Ascending aorta (tissue), 2 donors: ENCODE data around the gene HSF2. TPM values are rescaled to one million over a fixed set of nuclear protein-coding genes. Genes with fewer than 3 reads are reported as not detected.

Source experiments
- DNase-seq, 2 donors: peaks; one replicate each; pipeline ENCODE4 v3.0.0-alpha.2; 2019; ENCODE audit warnings: low spot score in 2 of 2
- H3K27ac ChIP-seq, 2 donors: fragments of 200-600 bp; sonication (generic); one replicate each; pipeline ENCODE4 v1.5.1; 2016 to 2017; ENCODE audit warnings: mild to moderate bottlenecking in 1 of 2
- H3K27me3 ChIP-seq: fragments of 200-600 bp; sonication (generic); one replicate; pipeline ENCODE4 v1.5.1; 2017
- H3K36me3 ChIP-seq, 2 donors: fragments of 200-600 bp; sonication (generic); one replicate each; pipeline ENCODE4 v1.5.1; 2016
- H3K4me1 ChIP-seq, 2 donors: fragments of 200-600 bp; sonication (generic); one replicate each; pipeline ENCODE4 v1.5.1; 2016 to 2017; ENCODE audit warnings: mild to moderate bottlenecking in 1 of 2
- H3K4me3 ChIP-seq, 2 donors: fragments of 200-600 bp; sonication (generic); one replicate each; pipeline ENCODE4 v1.5.1; 2016 to 2017; ENCODE audit warnings: mild to moderate bottlenecking in 1 of 2
- H3K9me3 ChIP-seq, 2 donors: fragments of 200-600 bp; sonication (generic); one replicate each; pipeline ENCODE4 v1.5.1; 2016
- CTCF ChIP-seq, 3 experiments: fragments of 200-600 bp in 2 of 3; fragments of 450-650 bp in 1 of 3; sonication (generic) in 2 of 3; IDR thresholded peaks; one replicate each; pipeline ENCODE4 v1.5.1; 2016 to 2019; ENCODE audit warnings: antibody characterized with exemption in 3 of 3, mild to moderate bottlenecking in 1 of 3, moderate library complexity in 1 of 3
- intact Hi-C: fragments of 100-400 bp; cut with DNase I; formaldehyde crosslinking; loops from one replicate; pipeline ENCODE4 v1.15.1; 2023
- total RNA-seq: library from RNA; depleted of rRNA; stranded (reverse); fragments of >200 nt; gene quantifications from one replicate; pipeline ENCODE4 v1.1.0, GENCODE V29; 2016

Gene HSF2
- total RNA-seq, 1 donor from 2014 or later: 26.1 TPM

- H3K27ac ChIP-seq: no peak overlapping the region
Observed at GRCh38 chr6:122401104-122401503, 1.7 kb downstream of the HSF2 start.

GRCh38 chr6:122404444-122404843 is 5.0 kb downstream of the HSF2 start:
- H3K4me3 ChIP-seq: no peak overlapping the region
- H3K27ac ChIP-seq: no peak overlapping the region
- intact Hi-C loops: loop anchor here (10.0 kb wide), 1 partner anchor 1070 kb away; the partner anchor contains the start of gene TBC1D32
- peaks cover 0 to 2% of the 10 kb centered on the region in 2 donors for H3K4me1 ChIP-seq
- H3K27me3 ChIP-seq: no peaks in the 10 kb centered on the region
- H3K9me3 ChIP-seq: no peaks in the 10 kb centered on the region
- TF ChIP-seq CTCF (IDR thresholded peaks at IDR 0.05): no peak
- no peaks in the 10 kb centered on the region for H3K36me3 ChIP-seq
- no peak for DNase-seq

More at GRCh38 chr6:122401104-122401503, 1.7 kb downstream of the HSF2 start:
- intact Hi-C loops: loop anchor here (10.0 kb wide), 1 partner anchor 1066 kb away; the partner anchor contains the start of gene TBC1D32
- peaks cover 0 to 2% of the 10 kb centered on the region in 2 donors for H3K4me1 ChIP-seq
- H3K9me3 ChIP-seq: no peaks in the 10 kb centered on the region
- DNase-seq: no peak
- TF ChIP-seq CTCF (IDR thresholded peaks at IDR 0.05): no peak
- H3K27me3 ChIP-seq: no peaks in the 10 kb centered on the region
- peak overlapping the region in 1 of 2 donors; percentile 84 for H3K4me3 ChIP-seq
- H3K36me3 ChIP-seq: no peaks in the 10 kb centered on the region

- Histone ChIP-seq H3K27ac (no peak overlapping the region), H3K9me3 (no peaks in the 10 kb centered on the region), H3K27me3 (no peaks in the 10 kb centered on the region), H3K4me1 (peaks cover 0 to 2% of the 10 kb centered on the region in 2 donors), H3K4me3 (no peak overlapping the region), H3K36me3 (no peaks in the 10 kb centered on the region)
- no peak for DNase-seq
- no peak for TF ChIP-seq CTCF (IDR thresholded peaks at IDR 0.05)
- intact Hi-C loops: loop anchor here (10.0 kb wide), 1 partner anchor 1071 kb away; the partner anchor contains the start of gene TBC1D32
Observed at GRCh38 chr6:122405417-122405816, 6.0 kb downstream of the HSF2 start.

GRCh38 chr6:122406187-122406586 is 6.7 kb downstream of the HSF2 start:
- intact Hi-C loops: loop anchor here (10.0 kb wide), 1 partner anchor 1071 kb away; the partner anchor contains the start of gene TBC1D32
- H3K27ac ChIP-seq: no peak overlapping the region
- H3K4me3 ChIP-seq: no peak overlapping the region
- no peaks in the 10 kb centered on the region for H3K27me3 ChIP-seq
- peaks cover 0 to 2% of the 10 kb centered on the region in 2 donors for H3K4me1 ChIP-seq
- no peaks in the 10 kb centered on the region for H3K9me3 ChIP-seq
- no peak for TF ChIP-seq CTCF (IDR thresholded peaks at IDR 0.05)
- H3K36me3 ChIP-seq: no peaks in the 10 kb centered on the region
- DNase-seq: no peak

- Histone ChIP-seq H3K36me3 (no peaks in the 10 kb centered on the region), H3K27ac (no peak overlapping the region), H3K4me1 (no peaks in the 10 kb centered on the region), H3K9me3 (no peaks in the 10 kb centered on the region), H3K27me3 (no peaks in the 10 kb centered on the region), H3K4me3 (no peak overlapping the region)
- intact Hi-C loops: loop anchor here (10.0 kb wide), 1 partner anchor 1073 kb away; the partner anchor contains the start of gene TBC1D32
- DNase-seq: no peak
- no peak for TF ChIP-seq CTCF (IDR thresholded peaks at IDR 0.05)
Observed at GRCh38 chr6:122407712-122408111, 8.3 kb downstream of the HSF2 start.
